NT2/D1 (cell line): ENCODE data around the gene LSM14B.

Experiments used
- SUZ12 ChIP-seq: IDR thresholded peaks from 2 replicates; pipeline ENCODE4 v1.6.1; 2011; ENCODE audit not compliant: insufficient read length, insufficient read depth; ENCODE audit errors: extremely low read depth
- ZNF274 ChIP-seq: IDR thresholded peaks from 2 replicates; pipeline ENCODE4 v1.6.1; 2011; ENCODE audit warnings: mild to moderate bottlenecking, low read depth, low read length

GRCh38 chr20:62137092-62137384, 14.8 kb downstream of the LSM14B start:
- no peak for TF ChIP-seq SUZ12
- no peak for TF ChIP-seq ZNF274
